Endothelial cell of umbilical vein (primary cell): Measurements from ENCODE around the gene NDST3. TPM values are rescaled to one million over a fixed set of nuclear protein-coding genes. Genes with fewer than 3 reads are reported as not detected.

Experiments
- BruUV-seq: library from RNA; stranded (reverse); fragments of 400-500 nt; replicated peaks from 2 replicates; lab custom pipeline; 2021; lab: Mats Ljungman, UMichigan
- CTCF ChIA-PET: fragments of 300-600, 350-600 bp; sonication (Branson Sonifier 250); formaldehyde crosslinking; loops from one replicate; lab custom pipeline; 2021; ENCODE audit warnings: antibody characterized with exemption, inconsistent platforms; lab: Charles Lee
- POLR2A ChIA-PET: fragments of 300-600, 350-600 bp; sonication (Branson Sonifier 250); formaldehyde crosslinking; loops from one replicate; lab custom pipeline; 2021; ENCODE audit warnings: antibody characterized with exemption, inconsistent platforms; lab: Charles Lee
- DNase-seq: peaks from one replicate; pipeline ENCODE4 v3.0.0-alpha.2; 2011; ENCODE audit warnings: low read depth, low spot score
- FAIRE-seq: peaks from 2 replicates; lab custom pipeline; 2011; peaks lifted over from hg19 to GRCh38; lab: Jason Lieb, UNC
- H2AFZ ChIP-seq: 2 replicates; pipeline ENCODE4 v1.6.0; 2012; ENCODE audit warnings: low read depth, low read length, control low read depth, inconsistent platforms
- H3K27ac ChIP-seq: 2 replicates; pipeline ENCODE4 v1.5.1; 2011; ENCODE audit warnings: low read depth, mild to moderate bottlenecking, control low read depth, low read length, moderate library complexity; ENCODE audit not compliant: insufficient read depth
- H3K27me3 ChIP-seq, 2 experiments: 2 replicates each; pipeline versions ENCODE4 v1.6.0 to v1.6.1; 2011; ENCODE audit warnings: low read length in 2 of 2, mixed read lengths in 1 of 2; ENCODE audit not compliant: control insufficient read depth in 2 of 2, insufficient read depth in 2 of 2
- H3K36me3 ChIP-seq, 2 experiments: 2 replicates in 1 of 2; 3 replicates in 1 of 2; pipeline ENCODE4 v1.5.1; 2011; ENCODE audit warnings: low read length in 2 of 2, mild to moderate bottlenecking in 1 of 2, moderate library complexity in 1 of 2; ENCODE audit not compliant: control insufficient read depth in 2 of 2, insufficient read depth in 2 of 2; ENCODE audit errors: extremely low read depth in 1 of 2
- H3K4me1 ChIP-seq: 3 replicates; pipeline ENCODE4 v1.5.1; 2011; ENCODE audit warnings: mild to moderate bottlenecking, low read length; ENCODE audit not compliant: control insufficient read depth, insufficient read depth; ENCODE audit errors: extremely low read depth
- H3K4me2 ChIP-seq: 2 replicates; pipeline ENCODE4 v1.6.1; 2011; ENCODE audit warnings: low read length, control low read depth, mixed read lengths; ENCODE audit not compliant: insufficient read depth
- H3K4me3 ChIP-seq, 3 experiments: fragments of 200-600 bp in 1 of 3; sonication (generic), shearing (Covaris generic) in 1 of 3; replicated peaks in 1 of 3; 2 replicates each; pipeline ENCODE4 v1.5.1; 2011 to 2016; ENCODE audit warnings: control low read depth in 3 of 3, low read length in 3 of 3, mild to moderate bottlenecking in 2 of 3, inconsistent platforms in 1 of 3, low read depth in 1 of 3, moderate library complexity in 1 of 3; ENCODE audit not compliant: insufficient read depth in 1 of 3
- H3K79me2 ChIP-seq: 2 replicates; pipeline ENCODE4 v1.6.0; 2012; ENCODE audit warnings: low read length, inconsistent platforms; ENCODE audit not compliant: control insufficient read depth, insufficient read depth
- H3K9ac ChIP-seq: replicated peaks from 2 replicates; pipeline ENCODE3; 2011; ENCODE audit warnings: low read length, control low read depth; ENCODE audit not compliant: insufficient read depth; ENCODE audit errors: extremely low read depth
- H3K9me1 ChIP-seq: replicated peaks from 3 replicates; pipeline ENCODE4 v1.6.0; 2011; ENCODE audit warnings: mild to moderate bottlenecking, low read length; ENCODE audit not compliant: control insufficient read depth, insufficient read depth; ENCODE audit errors: extremely low read depth
- H3K9me3 ChIP-seq: replicated peaks from 2 replicates; pipeline ENCODE4 v1.5.1; 2012; ENCODE audit warnings: low read length, inconsistent platforms; ENCODE audit not compliant: control insufficient read depth, insufficient read depth
- H4K20me1 ChIP-seq: replicated peaks from 2 replicates; pipeline ENCODE3; 2011; ENCODE audit warnings: mild to moderate bottlenecking, low read length; ENCODE audit not compliant: control insufficient read depth, insufficient read depth; ENCODE audit errors: extremely low read depth
- CTCF ChIP-seq, 2 donors: IDR thresholded peaks; 1 replicate in 1 of 2; 2 replicates in 1 of 2; pipeline ENCODE4 v1.5.1; 2011; ENCODE audit warnings: low read length in 2 of 2, mild to moderate bottlenecking in 2 of 2, moderate library complexity in 2 of 2, control low read depth in 1 of 2, inconsistent platforms in 1 of 2, low read depth in 1 of 2; ENCODE audit not compliant: insufficient read depth in 1 of 2; ENCODE audit errors: extremely low read depth in 1 of 2
- EZH2 ChIP-seq: IDR thresholded peaks from 2 replicates; pipeline ENCODE4 v1.6.1; 2012; ENCODE audit warnings: borderline replicate concordance, low read depth, mild to moderate bottlenecking, moderate library complexity, low read length, inconsistent platforms; ENCODE audit not compliant: severe bottlenecking
- FOS ChIP-seq: IDR thresholded peaks from 2 replicates; pipeline ENCODE4 v1.6.1; 2011; ENCODE audit warnings: mild to moderate bottlenecking, low read length, moderate library complexity, borderline replicate concordance; ENCODE audit not compliant: insufficient read depth
- GATA2 ChIP-seq: IDR thresholded peaks from 2 replicates; pipeline ENCODE4 v1.7.0; 2011; ENCODE audit warnings: low read depth, mild to moderate bottlenecking, moderate library complexity, mixed read lengths, low read length; ENCODE audit not compliant: insufficient read length, insufficient read depth
- JUN ChIP-seq: IDR thresholded peaks from 2 replicates; pipeline ENCODE4 v1.6.1; 2011; ENCODE audit warnings: borderline replicate concordance, low read depth; ENCODE audit not compliant: insufficient read length, insufficient read depth
- MAX ChIP-seq: IDR thresholded peaks from 2 replicates; pipeline ENCODE4 v1.6.1; 2011; ENCODE audit not compliant: insufficient read depth, insufficient read length
- MYC ChIP-seq: IDR thresholded peaks from one replicate; pipeline ENCODE4 v1.6.1; 2011; ENCODE audit warnings: mild to moderate bottlenecking, low read depth, low read length
- POLR2A ChIP-seq: IDR thresholded peaks from 2 replicates; pipeline ENCODE4 v1.6.1; 2012; ENCODE audit warnings: low read depth, mild to moderate bottlenecking, control low read depth, low read length
- POLR2AphosphoS5 ChIP-seq: IDR thresholded peaks from 2 replicates; pipeline ENCODE4 v1.6.1; 2012; ENCODE audit warnings: low read depth, mild to moderate bottlenecking, control low read depth, low read length, moderate library complexity; ENCODE audit not compliant: insufficient read depth
- dilution Hi-C: fragments of 300-500 bp; cut with MboI; formaldehyde crosslinking; loops from one replicate; pipeline ENCODE4 v1.15.0; 2019; ENCODE audit warnings: low sequenced_read_pairs; ENCODE audit not compliant: extremely low pct_ligation_motif_present
- intact Hi-C: fragments of 100-400 bp; cut with micrococcal nuclease; formaldehyde crosslinking; loops from one replicate; pipeline ENCODE4 v1.10.0; 2022
- polyA plus RNA-seq, 4 experiments: library from polyadenylated mRNA; depleted of rRNA in 3 of 4; stranded (reverse) in 3 of 4; unstranded in 1 of 4; fragments of >200 nt; gene quantifications; 2 replicates each; pipeline versions ENCODE4 v1.2.1 to v1.2.3, GENCODE V29; 2011 to 2012; ENCODE audit warnings: missing spikeins in 1 of 4
- total RNA-seq: library from RNA; stranded (reverse); gene quantifications from 2 replicates; pipeline ENCODE4 v1.2.3, GENCODE V29; 2021

NDST3 gene
- total and polyA plus RNA-seq, 2 donors (not counting 3 experiments of a cell fraction or from before 2014, with no cell fraction given) = 0.04 TPM; not detected in 1

- POLR2A ChIA-PET = no interaction called here
- Histone ChIP-seq H3K4me3 (no peak overlapping the region), H3K36me3 (no peaks in the 10 kb centered on the region), H3K4me1 (no peaks in the 10 kb centered on the region), H3K9ac (no peak overlapping the region), H2AFZ (no peak overlapping the region), H3K9me3 (no peaks in the 10 kb centered on the region), H3K27ac (no peak overlapping the region), H4K20me1 (no peaks in the 10 kb centered on the region), H3K27me3 (no peaks in the 10 kb centered on the region), H3K9me1 (no peaks in the 10 kb centered on the region), H3K79me2 (no peaks in the 10 kb centered on the region), H3K4me2 (no peak overlapping the region)
- BruUV-seq = no TSS peak
- dilution Hi-C loops (no loop called here), intact Hi-C loops (no loop called here)
- no peak for DNase-seq
- CTCF ChIA-PET = no interaction called here
- no peak for FAIRE-seq
- TF ChIP-seq GATA2 = no peak
- TF ChIP-seq EZH2 = no peak
- TF ChIP-seq FOS = no peak
- no peak for TF ChIP-seq MAX
- no peak for TF ChIP-seq JUN
- no peak for TF ChIP-seq CTCF (IDR thresholded peaks at IDR 0.05; ENCODE audit: extremely low read depth in 1 of 2, insufficient read depth in 1 of 2, low read depth in 1 of 2, low read length in 2 of 2)
- no peak for TF ChIP-seq POLR2AphosphoS5
- no peak for TF ChIP-seq POLR2A
- TF ChIP-seq MYC = no peak
Measured at GRCh38 chr4:117996891-117997290, 37.4 kb upstream of the NDST3 start.
